ENCODE data around the gene GPR162.

The GPR162 gene

GRCh38 chr12:6834873-6835272, 13.3 kb downstream of the GPR162 start:
- no peak for DNase-seq (ENCODE audit: low spot score)

DNA sequence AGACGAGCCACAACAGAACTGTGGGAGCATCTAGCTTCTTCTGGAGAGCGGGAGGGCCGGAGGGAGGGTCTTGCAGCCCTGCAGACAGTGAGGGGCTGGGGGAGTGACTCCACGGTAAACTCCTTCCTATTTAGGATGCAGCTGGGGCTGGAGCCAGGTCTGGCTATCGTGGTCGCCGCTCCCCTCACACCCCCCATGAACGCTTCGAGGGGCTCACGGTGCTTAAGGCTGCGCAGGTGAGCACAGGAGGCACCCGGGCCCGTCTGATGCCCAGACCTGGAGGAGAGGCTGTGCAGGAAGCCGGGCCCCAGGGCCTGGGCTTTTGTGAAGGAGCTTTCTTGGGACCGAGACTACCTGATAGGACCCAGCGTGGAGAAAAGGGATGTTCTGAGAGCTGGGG, 15.2 kb downstream of the GPR162 start:
- DNase-seq (ENCODE audit: low spot score): no peak

DNA sequence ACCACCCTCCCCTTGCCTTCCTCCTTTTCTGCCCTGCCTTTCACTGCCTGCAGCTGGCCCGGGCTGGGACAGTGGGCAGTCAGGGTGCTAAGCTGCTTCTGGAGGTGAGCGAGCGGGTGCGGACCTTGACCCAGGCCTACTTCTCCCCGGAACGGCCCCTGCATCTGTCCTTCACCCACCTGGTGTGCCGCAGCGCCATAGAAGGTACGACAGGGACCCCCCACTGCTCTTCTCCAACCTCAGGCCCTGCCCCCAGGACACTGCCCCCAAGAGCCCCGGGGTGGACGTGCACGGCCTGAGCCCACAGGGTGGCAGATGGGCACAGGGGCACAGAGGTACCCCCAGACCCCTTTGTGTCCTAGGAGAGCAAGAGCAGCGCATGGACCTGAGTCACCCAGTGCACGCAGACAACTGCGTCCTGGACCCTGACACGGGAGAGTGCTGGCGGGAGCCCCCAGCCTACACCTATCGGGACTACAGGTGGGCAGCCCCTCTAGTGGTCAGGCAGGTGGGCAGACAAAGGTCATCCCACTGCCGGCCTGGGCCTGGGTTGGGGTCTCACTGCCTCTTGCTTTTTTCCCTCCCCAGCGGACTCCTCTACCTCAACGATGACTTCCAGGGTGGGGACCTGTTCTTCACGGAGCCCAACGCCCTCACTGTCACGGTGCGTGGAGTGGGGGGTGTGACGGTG, 15.9 kb downstream of the GPR162 start:
- no peak for DNase-seq (ENCODE audit: low spot score)

DNA sequence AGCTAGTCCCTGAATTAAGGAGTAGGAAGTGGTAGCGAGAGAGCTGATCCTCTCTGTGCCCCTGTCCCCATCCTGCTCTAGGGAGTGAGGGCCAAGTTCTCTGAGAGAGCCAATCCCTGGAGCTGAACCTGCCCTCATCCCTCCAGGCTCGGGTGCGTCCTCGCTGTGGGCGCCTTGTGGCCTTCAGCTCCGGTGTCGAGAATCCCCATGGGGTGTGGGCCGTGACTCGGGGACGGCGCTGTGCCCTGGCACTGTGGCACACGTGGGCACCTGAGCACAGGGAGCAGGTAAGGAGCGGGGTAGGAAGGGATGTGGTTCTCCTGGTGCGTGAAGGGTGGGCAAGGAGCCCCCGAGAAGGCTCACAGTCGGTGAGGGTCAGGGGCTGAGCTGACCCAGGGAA, 17.2 kb downstream of the GPR162 start:
- DNase-seq (ENCODE audit: low spot score): no peak

DNA sequence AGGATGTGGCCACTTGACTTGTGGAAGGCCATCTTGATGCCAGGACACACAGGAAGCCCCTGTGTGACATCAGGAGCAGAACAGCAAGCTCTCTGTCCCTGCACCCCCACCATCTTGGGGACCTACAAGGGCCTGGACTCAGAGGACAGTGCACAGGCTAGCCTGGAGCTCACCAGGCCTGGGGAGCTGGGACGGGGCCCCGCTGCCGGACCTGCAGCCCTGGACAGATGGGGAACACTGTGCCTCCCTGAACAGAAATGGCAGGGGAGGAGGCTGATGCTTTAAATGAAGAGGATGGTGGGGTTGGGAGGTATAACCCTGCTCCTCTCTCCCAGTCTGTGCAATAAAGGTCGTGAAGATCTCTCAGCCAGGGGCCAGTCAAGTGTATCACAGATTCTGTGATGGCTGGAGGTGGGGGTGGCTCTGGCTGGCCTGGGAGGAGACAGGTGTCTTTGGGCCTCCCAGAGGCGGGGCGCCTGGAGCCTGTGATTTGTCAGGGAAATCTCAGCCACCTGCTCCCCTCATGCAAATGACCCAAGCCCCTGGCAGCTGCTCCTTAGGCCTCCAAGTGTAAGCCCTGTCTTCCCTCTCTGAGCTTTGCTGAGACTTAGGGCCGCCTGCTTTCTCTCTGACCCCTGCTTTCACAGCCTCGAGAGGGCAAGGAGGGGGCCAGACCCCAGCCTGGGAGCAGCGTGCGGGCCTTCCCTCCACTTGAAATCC, 18.0 kb downstream of the GPR162 start:
- no peak for DNase-seq (ENCODE audit: low spot score)

DNA sequence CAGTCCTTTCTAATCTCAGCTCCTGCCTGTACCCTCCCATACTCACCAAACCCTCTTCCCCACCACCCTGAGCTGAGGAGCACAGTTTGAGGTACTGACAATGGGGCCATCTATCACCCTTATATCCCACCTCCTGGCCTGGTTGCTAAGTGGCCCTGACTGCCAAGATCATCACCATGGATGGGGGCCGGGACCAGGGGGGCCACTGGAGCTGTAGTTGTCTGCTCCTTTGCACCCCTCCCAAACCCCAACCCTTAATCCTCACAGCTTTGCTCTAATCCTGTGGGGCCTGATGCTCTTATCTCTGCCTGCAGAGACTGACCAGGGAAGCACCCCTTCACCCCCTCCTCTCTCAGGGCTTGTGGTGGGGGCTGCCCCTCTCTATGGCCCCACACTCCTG, 18.7 kb downstream of the GPR162 start:
- DNase-seq (ENCODE audit: low spot score): no peak

DNA sequence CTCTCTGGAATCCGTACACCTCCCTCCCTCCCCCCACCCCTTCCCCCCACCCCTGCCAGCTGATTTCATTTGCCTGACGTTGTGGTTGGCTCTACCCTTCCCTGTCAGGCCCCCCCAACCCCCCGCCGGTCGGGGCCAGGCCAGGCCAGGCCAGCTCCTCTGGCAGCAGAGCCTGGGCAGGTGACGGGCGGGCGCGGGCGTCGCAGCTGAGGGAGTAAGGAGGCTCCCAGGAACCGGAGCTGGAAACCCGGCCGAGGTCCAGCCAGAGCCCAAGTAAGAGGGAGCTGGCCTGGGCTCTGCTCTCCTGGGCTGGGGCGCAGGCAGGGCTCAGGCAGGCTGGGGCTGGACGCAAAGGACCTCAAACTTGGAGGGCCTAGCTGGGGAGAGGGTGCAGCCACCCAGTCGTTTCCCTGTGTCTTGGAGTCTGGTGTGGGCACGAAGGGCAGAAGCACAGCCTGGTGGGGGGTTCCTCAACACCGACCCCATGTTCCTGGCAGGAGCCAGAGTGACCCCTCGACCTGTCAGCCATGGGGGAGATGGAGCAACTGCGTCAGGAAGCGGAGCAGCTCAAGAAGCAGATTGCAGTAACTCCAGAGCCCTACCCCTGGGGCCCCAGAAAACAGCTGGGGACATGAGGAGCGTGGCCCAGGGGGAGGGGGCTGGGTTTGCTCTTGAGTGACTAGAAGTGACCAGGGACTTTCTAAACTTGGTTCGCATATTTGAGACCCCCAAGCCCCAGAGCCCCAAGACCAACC, 19.3 kb downstream of the GPR162 start, which contains the start of gene GNB3:
GNB3 (plus strand) TSS at position 165 of the 755 bp plus-strand sequence; CDS start at position 528, 363 bp downstream.
- no peak for DNase-seq (ENCODE audit: low spot score)

GRCh38 chr12:6842075-6842474, 20.5 kb downstream of the GPR162 start:
- no peak for DNase-seq (ENCODE audit: low spot score)

DNA sequence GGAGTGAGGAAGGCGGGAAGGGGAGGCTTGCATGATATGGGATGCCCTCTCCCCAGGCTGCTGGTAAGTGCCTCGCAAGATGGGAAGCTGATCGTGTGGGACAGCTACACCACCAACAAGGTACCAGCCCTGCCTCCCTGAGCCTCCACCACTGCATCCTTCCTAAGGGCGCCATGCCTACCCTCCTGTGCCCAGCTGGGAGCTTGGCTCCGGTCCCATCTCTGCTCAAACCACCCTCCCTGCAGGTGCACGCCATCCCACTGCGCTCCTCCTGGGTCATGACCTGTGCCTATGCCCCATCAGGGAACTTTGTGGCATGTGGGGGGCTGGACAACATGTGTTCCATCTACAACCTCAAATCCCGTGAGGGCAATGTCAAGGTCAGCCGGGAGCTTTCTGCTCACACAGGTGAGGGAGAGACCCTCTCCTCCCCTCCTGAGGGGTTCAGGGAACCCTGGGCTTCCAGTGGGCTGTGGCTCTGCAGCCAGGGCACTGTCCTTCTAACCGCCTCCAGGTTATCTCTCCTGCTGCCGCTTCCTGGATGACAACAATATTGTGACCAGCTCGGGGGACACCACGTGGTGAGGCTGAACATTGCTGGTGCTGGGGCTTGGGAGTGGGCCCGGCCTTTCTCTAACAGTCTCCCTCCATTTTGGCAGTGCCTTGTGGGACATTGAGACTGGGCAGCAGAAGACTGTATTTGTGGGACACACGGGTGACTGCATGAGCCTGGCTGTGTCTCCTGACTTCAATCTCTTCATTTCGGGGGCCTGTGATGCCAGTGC, 21.7 kb downstream of the GPR162 start:
- DNase-seq (ENCODE audit: low spot score): peak; percentile 16

- no peak for DNase-seq (ENCODE audit: low spot score)
Measured at GRCh38 chr12:6845395-6845794, 23.8 kb downstream of the GPR162 start.

GRCh38 chr12:6846316-6846869, 24.8 kb downstream of the GPR162 start:
- no peak for DNase-seq (ENCODE audit: low spot score)

DNA sequence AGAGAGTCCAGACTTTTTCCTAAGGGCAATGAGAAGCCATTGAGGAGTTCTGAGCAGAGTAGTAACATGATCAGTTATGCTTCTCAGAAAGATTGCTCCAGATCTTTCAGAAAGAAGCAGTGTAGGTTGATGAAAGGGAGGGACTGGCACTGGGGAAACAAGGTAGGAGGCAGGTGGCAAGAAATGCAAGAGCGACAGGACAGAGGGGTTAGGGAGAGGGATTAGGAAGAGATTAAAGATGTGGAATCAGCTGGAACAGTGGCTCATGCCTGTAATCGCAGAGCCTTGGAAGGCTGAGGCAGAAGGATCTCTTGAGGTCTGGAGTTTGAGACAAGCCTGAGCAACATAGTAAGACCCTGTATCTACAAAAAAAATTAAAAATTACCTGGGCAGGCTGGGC, 26.1 kb downstream of the GPR162 start:
- DNase-seq (ENCODE audit: low spot score): no peak

GRCh38 chr12:6849427-6849826, 27.8 kb downstream of the GPR162 start:
- no peak for DNase-seq (ENCODE audit: low spot score)

- DNase-seq (ENCODE audit: low spot score): no peak
Measured at GRCh38 chr12:6849976-6850560, 28.4 kb downstream of the GPR162 start.

- DNase-seq (ENCODE audit: low spot score): no peak
Measured at GRCh38 chr12:6850796-6851152, 29.2 kb downstream of the GPR162 start.

GRCh38 chr12:6851153-6851920, 29.7 kb downstream of the GPR162 start, which contains the start of gene CDCA3:
Gene CDCA3 (minus strand): TSS chr12:6851286. CDS start chr12:6850952, 334 bp downstream.
- peak; percentile 96 for DNase-seq (ENCODE audit: low spot score)

- peak; percentile 99 for DNase-seq (ENCODE audit: low spot score)
Measured at GRCh38 chr12:6851921-6852650, 30.5 kb downstream of the GPR162 start, which contains the start of gene USP5. Gene USP5 (plus strand): TSS chr12:6852150. CDS start chr12:6852180, 30 bp downstream.

GRCh38 chr12:6852651-6853354, 31.2 kb downstream of the GPR162 start:
- DNase-seq (ENCODE audit: low spot score): no peak

GRCh38 chr12:6853626-6854025, 32.0 kb downstream of the GPR162 start:
- DNase-seq (ENCODE audit: low spot score): no peak

All from kidney capillary endothelial cell (primary cell).